Neural cell (in vitro differentiated cells): Measurements from ENCODE around the gene C9orf78.

ENCODE experiments used
- CTCF ChIP-seq: fragments of 450-650 bp; IDR thresholded peaks from 2 replicates; pipeline ENCODE4 v1.5.1; 2014; ENCODE audit warnings: antibody characterized with exemption, mild to moderate bottlenecking, moderate library complexity; ENCODE audit not compliant: poor library complexity, severe bottlenecking
- EP300 ChIP-seq: fragments of 450-650 bp; conservative IDR thresholded peaks from 2 replicates; pipeline ENCODE4 v1.6.1; 2014; ENCODE audit warnings: antibody characterized with exemption, mild to moderate bottlenecking, moderate library complexity; ENCODE audit not compliant: poor library complexity, severe bottlenecking
- EZH2 ChIP-seq: fragments of 200-600, 300-800 bp; shearing (Covaris generic), sonication (generic); IDR thresholded peaks from 2 replicates; pipeline ENCODE4 v1.6.1; 2014; ENCODE audit warnings: antibody characterized with exemption, low read length, borderline replicate concordance, mild to moderate bottlenecking; ENCODE audit not compliant: insufficient read depth, poor library complexity, severe bottlenecking
- POLR2AphosphoS5 ChIP-seq: IDR thresholded peaks from 2 replicates; pipeline ENCODE4 v1.6.1; 2012
- RAD21 ChIP-seq: fragments of 450-650 bp; conservative IDR thresholded peaks from 2 replicates; pipeline ENCODE4 v1.6.1; 2014; ENCODE audit warnings: antibody characterized with exemption, mild to moderate bottlenecking, moderate library complexity

- TF ChIP-seq EZH2 (no peak), CTCF (no peak), RAD21 (no peak), POLR2AphosphoS5 (no peak), EP300 (no peak)
Observed at GRCh38 chr9:129779560-129780190, 55.4 kb downstream of the C9orf78 start.
